ENCODE results near the gene SLC24A4. TPM values are rescaled to one million over a fixed set of nuclear protein-coding genes. Genes with fewer than 3 reads are reported as not detected.

SLC24A4 gene
- total RNA-seq, 4 donors from 2014 or later: 0.75 to 1.9 (median 1.4) TPM

GRCh38 chr14:92486881-92487280 is 163.9 kb downstream of the SLC24A4 start:
- TF ChIP-seq CTCF (IDR thresholded peaks at IDR 0.05; ENCODE audit: low read depth): no peak

- TF ChIP-seq CTCF (IDR thresholded peaks at IDR 0.05; ENCODE audit: low read depth): no peak
These were observed 164.7 kb downstream of the SLC24A4 start for GRCh38 chr14:92487513-92488133.

- TF ChIP-seq CTCF (IDR thresholded peaks at IDR 0.05; ENCODE audit: low read depth): no peak
These were observed 166.7 kb downstream of the SLC24A4 start for GRCh38 chr14:92489394-92490238.

- no peak for TF ChIP-seq CTCF (IDR thresholded peaks at IDR 0.05; ENCODE audit: low read depth)
These were observed 167.4 kb downstream of the SLC24A4 start for GRCh38 chr14:92490239-92490959.

- no peak for TF ChIP-seq CTCF (IDR thresholded peaks at IDR 0.05; ENCODE audit: low read depth)
These were observed 168.8 kb downstream of the SLC24A4 start for GRCh38 chr14:92491782-92492181.

GRCh38 chr14:92492258-92492657 is 169.3 kb downstream of the SLC24A4 start:
- TF ChIP-seq CTCF (IDR thresholded peaks at IDR 0.05; ENCODE audit: low read depth): no peak

GRCh38 chr14:92493024-92493423 is 170.1 kb downstream of the SLC24A4 start:
- no peak for TF ChIP-seq CTCF (IDR thresholded peaks at IDR 0.05; ENCODE audit: low read depth)
